ENCODE results near the gene RGS1.

GRCh38 chr1:192527950-192528349 lies 47.6 kb upstream of the RGS1 start:
- TF ChIP-seq POLR2AphosphoS5 (IDR thresholded peaks at IDR 0.05; ENCODE audit: insufficient read depth in 1 of 2, low read depth in 1 of 2) (no peak), POLR2A (IDR thresholded peaks at IDR 0.05) (no peak), CTCF (IDR thresholded peaks at IDR 0.05) (no peak)

Data from vagina (tissue), 2 donors.